GM12891 (cell line): ENCODE measurements around the gene GPR17.

Source experiments
- DNase-seq: peaks from one replicate; pipeline ENCODE4 v3.0.0; 2011; ENCODE audit warnings: low spot score; ENCODE audit not compliant: insufficient read length
- FAIRE-seq: peaks from 2 replicates; lab custom pipeline; 2011; peaks lifted over from hg19 to GRCh38; lab: Jason Lieb, UNC
- PAX5 ChIP-seq: IDR thresholded peaks from 2 replicates; pipeline ENCODE4 v1.6.1; 2011; ENCODE audit warnings: low read length, moderate library complexity, mild to moderate bottlenecking; ENCODE audit not compliant: insufficient read depth, severe bottlenecking
- POLR2A ChIP-seq: IDR thresholded peaks from 2 replicates; pipeline ENCODE4 v1.6.1; 2011; ENCODE audit warnings: low read depth, low read length, control low read depth
- POLR2AphosphoS5 ChIP-seq: IDR thresholded peaks from 2 replicates; pipeline ENCODE4 v1.6.1; 2011; ENCODE audit warnings: low read depth, low read length, control low read depth
- POU2F2 ChIP-seq: IDR thresholded peaks from 2 replicates; pipeline ENCODE4 v1.6.1; 2011; ENCODE audit warnings: low read depth, mild to moderate bottlenecking, control low read depth, low read length, moderate library complexity
- SPI1 ChIP-seq: IDR thresholded peaks from 2 replicates; pipeline ENCODE4 v1.6.1; 2011; ENCODE audit warnings: low read depth, low read length, control low read depth
- TAF1 ChIP-seq: IDR thresholded peaks from 2 replicates; pipeline ENCODE4 v1.6.1; 2011; ENCODE audit warnings: low read depth, low read length, control low read depth

Gene GPR17

DNA sequence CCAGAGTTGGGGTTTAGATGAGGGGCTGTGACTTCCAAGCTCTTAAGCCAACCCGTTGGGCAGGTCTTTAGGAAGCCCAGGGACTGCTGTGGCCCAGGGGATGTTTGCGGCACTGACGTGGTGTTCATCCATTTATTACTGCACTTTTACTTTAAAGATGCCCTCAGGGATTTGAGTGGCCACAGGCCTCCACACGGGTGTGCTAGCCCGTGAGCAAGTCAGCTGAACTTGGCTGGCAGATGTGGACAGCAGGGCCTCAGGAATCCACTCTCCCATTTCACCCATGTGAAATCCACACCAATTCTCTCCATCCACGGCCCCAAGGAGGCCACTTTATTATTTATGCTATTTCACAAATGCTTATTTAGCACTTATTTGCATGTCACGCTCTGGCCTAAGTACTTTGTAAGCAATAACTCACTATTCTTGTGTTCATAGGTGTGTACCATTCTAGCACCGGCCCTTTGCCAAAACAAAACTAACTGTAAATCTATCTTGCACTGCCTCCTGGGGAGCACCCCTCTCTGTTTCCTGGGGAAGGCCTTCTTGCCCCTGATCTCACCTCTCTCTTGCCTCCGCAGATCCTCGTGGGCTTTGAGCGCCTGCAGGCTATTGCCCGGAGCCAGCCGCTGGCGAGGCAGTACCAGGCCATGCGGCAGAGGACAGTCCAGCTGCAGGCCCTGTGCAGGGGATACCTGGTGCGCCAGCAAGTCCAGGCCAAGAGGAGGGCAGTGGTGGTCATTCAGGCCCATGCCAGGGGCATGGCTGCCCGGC lies 39.1 kb upstream of the GPR17 start:
- TF ChIP-seq POLR2A (no peak), TAF1 (no peak), POU2F2 (no peak), POLR2AphosphoS5 (no peak), SPI1 (no peak), PAX5 (no peak)
- FAIRE-seq, result no peak
- no peak for DNase-seq

- no peak for DNase-seq
- no peak for FAIRE-seq
- TF ChIP-seq TAF1 (no peak), POLR2AphosphoS5 (no peak), SPI1 (no peak), POU2F2 (no peak), POLR2A (no peak), PAX5 (no peak)
These were observed 38.5 kb upstream of the GPR17 start for GRCh38 chr2:127607399-127607908.

DNA sequence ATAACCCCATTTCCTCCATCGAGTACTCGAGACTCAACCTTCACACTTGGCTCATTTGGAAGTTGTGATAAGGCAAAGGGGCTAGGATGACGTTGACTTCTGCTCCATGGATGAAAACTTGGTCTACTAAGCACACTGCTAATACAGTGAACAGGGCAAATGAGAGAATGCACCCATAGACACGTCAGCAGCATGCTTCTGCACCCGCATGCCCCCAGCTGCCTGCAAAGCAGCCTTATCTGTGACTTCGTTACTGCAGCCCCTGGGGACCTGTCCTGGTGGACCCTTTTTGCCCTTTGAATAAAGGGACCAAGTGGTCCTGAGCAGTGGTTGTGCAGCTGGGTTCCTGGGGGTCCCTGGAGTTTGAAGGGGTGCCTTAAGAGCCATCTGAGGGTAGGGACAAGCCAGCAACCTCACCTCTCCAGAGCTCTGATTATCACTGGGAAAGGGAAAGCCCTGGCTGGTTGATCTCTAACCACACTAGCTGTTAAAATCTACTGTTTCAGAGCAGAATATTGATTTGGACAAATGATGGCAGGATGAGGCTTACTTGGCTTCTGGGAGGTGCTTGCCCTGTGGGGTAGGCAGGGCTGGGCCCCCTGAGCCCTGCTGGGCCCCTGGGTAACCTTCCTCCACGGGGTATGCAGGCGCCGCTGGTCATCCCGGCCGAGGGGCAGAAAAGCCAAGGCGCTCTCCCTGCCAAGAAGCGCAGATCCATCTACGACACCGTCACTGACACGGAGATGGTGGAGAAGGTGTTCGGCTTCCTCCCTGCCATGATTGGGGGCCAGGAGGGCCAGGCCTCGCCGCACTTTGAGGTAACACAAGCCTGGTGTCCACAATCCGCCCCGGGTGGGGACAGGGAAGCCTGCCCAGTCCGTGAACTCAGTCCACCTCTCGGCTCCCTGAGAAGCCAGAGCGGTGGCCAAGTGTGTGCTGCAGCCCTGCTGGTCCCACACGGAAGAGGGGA lies 37.6 kb upstream of the GPR17 start:
- DNase-seq, result no peak
- TF ChIP-seq POLR2AphosphoS5 (no peak), POU2F2 (no peak), SPI1 (no peak), TAF1 (no peak), PAX5 (no peak), POLR2A (no peak)
- FAIRE-seq, result no peak

DNA sequence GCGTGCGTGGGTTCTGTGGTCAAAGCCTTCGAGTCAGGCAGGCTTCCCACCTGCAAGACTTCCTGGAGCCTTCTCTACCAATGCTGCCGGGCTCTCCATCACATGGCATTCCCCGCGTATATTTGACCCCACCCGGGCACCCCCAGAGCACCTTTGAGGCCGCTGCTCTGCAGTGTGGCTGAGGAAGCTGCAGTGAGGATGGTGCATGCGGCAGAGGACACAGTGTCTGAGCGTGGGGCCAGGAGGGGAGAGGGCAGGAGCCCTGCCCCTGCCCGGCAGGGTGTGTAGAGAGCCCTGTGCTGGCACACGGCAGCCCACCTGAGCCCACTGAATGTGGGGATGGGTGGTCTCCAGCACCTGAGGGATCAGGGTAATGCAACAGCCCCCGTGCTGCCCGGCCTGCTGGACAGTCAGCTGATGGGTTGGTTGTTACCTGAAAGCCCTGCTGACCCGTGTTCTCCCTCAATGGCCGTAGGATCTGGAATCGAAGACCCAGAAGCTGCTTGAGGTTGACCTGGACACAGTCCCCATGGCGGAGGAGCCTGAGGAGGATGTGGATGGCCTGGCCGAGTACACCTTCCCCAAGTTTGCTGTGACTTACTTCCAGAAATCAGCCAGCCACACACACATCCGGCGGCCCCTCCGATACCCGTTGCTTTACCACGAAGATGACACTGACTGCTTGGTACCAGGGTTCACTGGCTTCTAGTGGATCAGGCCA lies 36.8 kb upstream of the GPR17 start:
- DNase-seq (no peak), FAIRE-seq (no peak)
- TF ChIP-seq POLR2AphosphoS5 (no peak), POU2F2 (no peak), TAF1 (no peak), POLR2A (no peak), PAX5 (no peak), SPI1 (no peak)

- no peak for DNase-seq
- no peak for FAIRE-seq
- TF ChIP-seq PAX5 (no peak), POLR2A (no peak), POLR2AphosphoS5 (no peak), POU2F2 (no peak), TAF1 (no peak)
These were observed 36.1 kb upstream of the GPR17 start for GRCh38 chr2:127609818-127610217.

DNA sequence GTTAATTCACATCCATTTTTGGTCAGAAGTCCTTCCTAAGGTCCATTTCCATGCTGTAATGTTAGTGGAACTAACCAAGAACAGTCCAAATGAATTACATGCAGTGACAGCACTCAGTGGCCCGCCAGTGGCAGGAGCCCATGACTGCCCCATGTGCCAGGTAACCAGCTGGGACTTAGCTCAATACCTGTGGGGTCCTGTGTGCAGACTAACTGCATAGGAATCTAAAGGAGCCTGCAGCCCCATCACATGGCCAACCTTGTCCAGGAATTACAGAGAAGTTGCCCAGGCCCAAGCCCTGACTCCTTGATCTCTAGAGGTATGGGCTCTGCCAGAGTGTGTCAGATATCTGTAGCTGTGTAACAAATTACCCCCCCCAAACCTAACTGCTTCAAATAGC lies 35.4 kb upstream of the GPR17 start:
- no peak for FAIRE-seq
- TF ChIP-seq POU2F2, result no peak
- no peak for TF ChIP-seq POLR2AphosphoS5
- no peak for TF ChIP-seq SPI1
- no peak for TF ChIP-seq PAX5
- TF ChIP-seq POLR2A, result no peak
- TF ChIP-seq TAF1, result no peak

GRCh38 chr2:127611076-127611925 lies 34.7 kb upstream of the GPR17 start:
- no peak for DNase-seq
- TF ChIP-seq TAF1 (no peak), POLR2AphosphoS5 (no peak), POU2F2 (no peak), POLR2A (no peak), SPI1 (no peak), PAX5 (no peak)
- no peak for FAIRE-seq

More for the DNA sequence above, 35.4 kb upstream of the GPR17 start:
- no peak for DNase-seq
